CD4-positive, alpha-beta memory T cell (primary cell): Measurements from ENCODE around the gene SEC23A. TPM values are rescaled to one million over a fixed set of nuclear protein-coding genes. Genes with fewer than 3 reads are reported as not detected.
A peak's percentile ranks its signal among the peaks of the same experiment; 100 is the strongest.

Experiments used
- CTCF ChIA-PET: fragments of 350-600 bp; sonication (Branson Sonifier 250); formaldehyde crosslinking; loops from one replicate; lab custom pipeline; 2021; ENCODE audit warnings: inconsistent platforms; ENCODE audit not compliant: partially characterized antibody; lab: Charles Lee
- POLR2A ChIA-PET: fragments of 350-600 bp; sonication (Branson Sonifier 250); formaldehyde crosslinking; loops from one replicate; lab custom pipeline; 2021; ENCODE audit not compliant: partially characterized antibody; lab: Charles Lee
- DNase-seq, 5 donors: peaks; one replicate each; pipeline versions ENCODE4 v3.0.0 to v3.0.0-alpha.2; 2020 to 2022; ENCODE audit warnings: mixed read lengths in 1 of 5
- H3K27ac ChIP-seq: one replicate; pipeline ENCODE4 v1.7.0; 2013; ENCODE audit warnings: low read depth, low read length
- H3K27me3 ChIP-seq: 2 replicates; pipeline ENCODE4 v1.7.0; 2013; ENCODE audit warnings: mild to moderate bottlenecking, low read length, moderate library complexity; ENCODE audit not compliant: insufficient read depth
- H3K36me3 ChIP-seq: 2 replicates; pipeline ENCODE4 v1.7.0; 2013; ENCODE audit warnings: mild to moderate bottlenecking, low read length, moderate library complexity; ENCODE audit not compliant: insufficient read depth
- H3K4me1 ChIP-seq: 2 replicates; pipeline ENCODE4 v1.7.0; 2013; ENCODE audit warnings: mild to moderate bottlenecking, low read length, moderate library complexity; ENCODE audit not compliant: insufficient read depth
- H3K4me3 ChIP-seq, 2 donors: one replicate each; pipeline ENCODE4 v1.7.0; 2013; ENCODE audit warnings: low read length in 2 of 2, mild to moderate bottlenecking in 1 of 2
- H3K9me3 ChIP-seq, 2 donors: one replicate each; pipeline ENCODE4 v1.7.0; 2013; ENCODE audit warnings: low read length in 2 of 2, control low read depth in 1 of 2; ENCODE audit not compliant: control insufficient read depth in 1 of 2
- H3K27ac Mint-ChIP-seq, 7 donors: one replicate each; pipeline ENCODE4 v1.8.0; 2020 to 2021; ENCODE audit warnings: mixed read lengths in 7 of 7, mild to moderate bottlenecking in 6 of 7, inconsistent platforms in 3 of 7, moderate library complexity in 3 of 7
- H3K27me3 Mint-ChIP-seq, 2 donors: one replicate each; pipeline ENCODE4 v1.8.0; 2020 to 2021; ENCODE audit warnings: mixed read lengths in 2 of 2
- H3K36me3 Mint-ChIP-seq, 2 donors: one replicate each; pipeline ENCODE4 v1.8.0; 2020 to 2021; ENCODE audit warnings: mixed read lengths in 2 of 2, inconsistent platforms in 1 of 2, mild to moderate bottlenecking in 1 of 2
- H3K4me1 Mint-ChIP-seq, 4 donors: one replicate each; pipeline ENCODE4 v1.8.0; 2020 to 2021; ENCODE audit warnings: mixed read lengths in 4 of 4, mild to moderate bottlenecking in 1 of 4
- H3K4me3 Mint-ChIP-seq, 8 donors: one replicate each; pipeline ENCODE4 v1.8.0; 2020 to 2021; ENCODE audit warnings: mixed read lengths in 8 of 8, mild to moderate bottlenecking in 7 of 8, moderate library complexity in 6 of 8, inconsistent platforms in 3 of 8
- H3K9me3 Mint-ChIP-seq, 8 donors: one replicate each; pipeline ENCODE4 v1.8.0; 2020 to 2021; ENCODE audit warnings: mixed read lengths in 8 of 8, mild to moderate bottlenecking in 5 of 8, inconsistent platforms in 3 of 8, moderate library complexity in 1 of 8
- intact Hi-C: fragments of 100-400 bp; cut with micrococcal nuclease; formaldehyde crosslinking; loops from one replicate; pipeline ENCODE4 v1.15.1; 2023
- polyA plus RNA-seq, 2 donors: library from polyadenylated mRNA; unstranded; fragments of 300-500 nt; fragmentation: Illumina TruSeq; gene quantifications; one replicate each; pipeline ENCODE4 v1.2.3, GENCODE V29; 2021
- total RNA-seq, 2 experiments: library from RNA; stranded (reverse); gene quantifications; one replicate each; pipeline ENCODE4 v1.2.3, GENCODE V29; 2021

SEC23A gene
- total and polyA plus RNA-seq, 4 experiments from 2014 or later: 42.9 to 70.3 (median 54.3) TPM

DNA sequence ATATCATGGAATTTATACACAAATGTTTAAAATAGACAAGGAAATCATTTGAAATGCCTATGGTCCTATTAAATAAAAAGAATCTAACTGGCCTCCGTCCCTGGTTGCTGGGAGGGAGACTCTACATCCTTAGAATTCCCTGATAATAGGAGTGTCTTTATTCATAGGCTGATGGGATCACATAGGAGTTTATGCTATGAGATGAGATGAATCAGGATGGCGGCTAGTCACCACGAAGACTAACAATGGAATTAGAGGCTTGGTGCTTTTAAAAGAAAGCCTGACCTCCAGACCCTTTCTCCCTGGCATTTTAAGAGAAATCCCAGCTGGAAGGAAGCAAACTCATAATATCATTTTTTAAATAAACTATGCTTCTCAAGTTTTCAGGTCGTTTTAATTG lies 69.7 kb downstream of the SEC23A start:
- CTCF ChIA-PET: no interaction called here
- Histone ChIP-seq H3K27me3 (no peaks in the 10 kb centered on the region), H3K27ac (no peak overlapping the region), H3K4me1 (no peaks in the 10 kb centered on the region), H3K9me3 (no peaks in the 10 kb centered on the region), H3K4me3 (no peak overlapping the region), H3K36me3 (peaks cover 30% of the 10 kb centered on the region)
- peaks cover 0 to 3% (median under 1%) of the 10 kb centered on the region in 4 donors for H3K4me1 Mint-ChIP-seq
- POLR2A ChIA-PET: no interaction called here
- no peak overlapping the region for H3K4me3 Mint-ChIP-seq
- peaks cover 43 to 53% of the 10 kb centered on the region in 2 donors for H3K36me3 Mint-ChIP-seq
- no peak overlapping the region for H3K27ac Mint-ChIP-seq
- no peaks in the 10 kb centered on the region for H3K9me3 Mint-ChIP-seq
- no peaks in the 10 kb centered on the region for H3K27me3 Mint-ChIP-seq
- no peak for DNase-seq
- intact Hi-C loops: no loop called here

DNA sequence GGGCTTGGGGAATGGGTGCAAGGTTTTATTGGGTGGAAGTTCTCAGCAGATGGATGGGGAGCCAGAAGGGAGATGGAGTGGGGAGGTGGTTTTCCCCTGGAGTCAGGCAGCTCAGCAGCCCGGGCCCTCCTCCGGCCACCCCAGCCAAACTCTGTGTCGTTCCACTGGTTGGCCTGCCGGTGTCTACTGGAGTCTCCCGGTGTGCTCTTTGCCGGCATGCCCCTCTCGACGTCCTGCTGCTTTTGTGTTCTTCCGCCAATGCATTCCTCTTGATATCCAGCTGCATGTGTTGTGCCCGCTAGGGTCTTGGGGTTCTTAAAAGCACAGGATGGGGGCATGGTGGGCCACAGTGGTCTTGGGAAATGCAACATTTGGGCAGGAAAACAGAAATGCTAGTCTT lies 72.8 kb downstream of the SEC23A start:
- H3K9me3 ChIP-seq: no peaks in the 10 kb centered on the region
- no peak overlapping the region for H3K4me3 ChIP-seq
- CTCF ChIA-PET: interaction anchor here (0.8 kb wide), 1 partner anchor 15 kb away, joined by 3 read pairs; no protein-coding TSS in a partner anchor
- H3K36me3 ChIP-seq: peaks cover 12% of the 10 kb centered on the region
- no peak for DNase-seq
- intact Hi-C loops: no loop called here
- Mint-ChIP-seq H3K4me3 (no peak overlapping the region), H3K27ac (no peak overlapping the region), H3K27me3 (no peaks in the 10 kb centered on the region), H3K36me3 (peaks cover 38 to 53% of the 10 kb centered on the region in 2 donors), H3K4me1 (peaks cover 0 to 3% (median 2%) of the 10 kb centered on the region in 4 donors), H3K9me3 (no peaks in the 10 kb centered on the region)
- no peaks in the 10 kb centered on the region for H3K27me3 ChIP-seq
- no peaks in the 10 kb centered on the region for H3K4me1 ChIP-seq
- POLR2A ChIA-PET: no interaction called here
- no peak overlapping the region for H3K27ac ChIP-seq

DNA sequence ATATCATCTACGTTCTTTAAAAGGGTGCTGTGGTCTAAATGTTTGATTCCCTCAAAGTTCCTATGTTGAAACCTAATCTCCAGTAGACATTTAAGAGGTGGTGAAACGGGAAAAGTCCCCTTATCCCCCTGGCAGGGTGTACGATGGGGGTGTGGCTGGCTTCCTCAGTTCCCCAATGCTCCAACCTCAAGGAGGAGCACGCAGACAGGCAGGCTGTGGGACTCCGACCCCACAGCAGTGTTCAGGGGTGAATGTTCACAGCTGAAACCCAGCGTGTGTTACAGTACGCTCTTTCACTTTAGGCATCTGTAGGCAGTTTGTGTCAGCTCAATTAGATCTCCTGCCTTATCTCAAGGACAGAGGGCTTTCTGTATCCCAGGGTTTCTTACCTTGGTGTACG lies 73.2 kb downstream of the SEC23A start:
- H3K27ac Mint-ChIP-seq: peak overlapping the region in 1 of 7 donors; percentile 38
- POLR2A ChIA-PET: no interaction called here
- H3K4me3 Mint-ChIP-seq: no peak overlapping the region
- Histone ChIP-seq H3K27me3 (no peaks in the 10 kb centered on the region), H3K36me3 (peaks cover 12% of the 10 kb centered on the region), H3K4me3 (no peak overlapping the region), H3K4me1 (no peaks in the 10 kb centered on the region), H3K9me3 (no peaks in the 10 kb centered on the region), H3K27ac (no peak overlapping the region)
- CTCF ChIA-PET: no interaction called here
- peaks cover 0 to 3% (median 2%) of the 10 kb centered on the region in 4 donors for H3K4me1 Mint-ChIP-seq
- peaks cover 38 to 52% of the 10 kb centered on the region in 2 donors for H3K36me3 Mint-ChIP-seq
- intact Hi-C loops: no loop called here
- H3K27me3 Mint-ChIP-seq: no peaks in the 10 kb centered on the region
- no peak for DNase-seq
- no peaks in the 10 kb centered on the region for H3K9me3 Mint-ChIP-seq

DNA sequence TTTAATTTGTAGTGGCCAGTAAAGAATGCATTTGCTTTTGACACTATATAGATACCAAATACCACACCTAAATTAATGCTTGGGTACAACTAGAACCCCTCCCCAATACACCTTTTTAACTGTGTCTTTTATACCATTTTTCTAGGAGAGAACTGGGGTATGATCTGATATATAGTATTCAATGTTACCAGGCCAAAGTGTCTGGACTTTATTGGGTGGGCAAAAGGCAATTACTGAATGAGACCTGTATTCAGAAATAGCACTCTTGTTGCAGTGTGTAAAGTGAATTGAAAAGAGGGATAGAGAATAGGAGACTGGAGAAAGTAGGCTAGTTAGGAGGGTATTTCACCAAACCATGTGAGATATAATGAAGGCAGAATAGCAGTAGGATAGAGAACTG lies 74.4 kb downstream of the SEC23A start:
- H3K4me1 Mint-ChIP-seq: peaks cover 0 to 3% (median 2%) of the 10 kb centered on the region in 4 donors
- H3K9me3 Mint-ChIP-seq: no peaks in the 10 kb centered on the region
- H3K27ac ChIP-seq: no peak overlapping the region
- CTCF ChIA-PET: no interaction called here
- H3K4me3 ChIP-seq: no peak overlapping the region
- H3K27ac Mint-ChIP-seq: peak overlapping the region in 1 of 7 donors; percentile 1
- peaks cover 12% of the 10 kb centered on the region for H3K36me3 ChIP-seq
- no peak overlapping the region for H3K4me3 Mint-ChIP-seq
- POLR2A ChIA-PET: no interaction called here
- H3K27me3 Mint-ChIP-seq: no peaks in the 10 kb centered on the region
- H3K9me3 ChIP-seq: no peaks in the 10 kb centered on the region
- no peaks in the 10 kb centered on the region for H3K27me3 ChIP-seq
- intact Hi-C loops: no loop called here
- peaks cover 38 to 46% of the 10 kb centered on the region in 2 donors for H3K36me3 Mint-ChIP-seq
- DNase-seq: no peak
- no peaks in the 10 kb centered on the region for H3K4me1 ChIP-seq

GRCh38 chr14:39025810-39026627 lies 77.0 kb downstream of the SEC23A start:
- Histone ChIP-seq H3K36me3 (no peaks in the 10 kb centered on the region), H3K4me3 (no peak overlapping the region), H3K27me3 (no peaks in the 10 kb centered on the region), H3K9me3 (no peaks in the 10 kb centered on the region), H3K4me1 (no peaks in the 10 kb centered on the region), H3K27ac (no peak overlapping the region)
- CTCF ChIA-PET: no interaction called here
- Mint-ChIP-seq H3K4me1 (peaks cover 0 to 3% (median 2%) of the 10 kb centered on the region in 4 donors), H3K27me3 (no peaks in the 10 kb centered on the region), H3K36me3 (peaks cover 23 to 30% of the 10 kb centered on the region in 2 donors), H3K4me3 (no peak overlapping the region), H3K9me3 (peaks cover 0 to 2% (median 0%) of the 10 kb centered on the region in 8 donors), H3K27ac (peak overlapping the region in 3 of 7 donors; percentile 14 to 53 (median 17))
- intact Hi-C loops: no loop called here
- DNase-seq: no peak
- POLR2A ChIA-PET: no interaction called here

DNA sequence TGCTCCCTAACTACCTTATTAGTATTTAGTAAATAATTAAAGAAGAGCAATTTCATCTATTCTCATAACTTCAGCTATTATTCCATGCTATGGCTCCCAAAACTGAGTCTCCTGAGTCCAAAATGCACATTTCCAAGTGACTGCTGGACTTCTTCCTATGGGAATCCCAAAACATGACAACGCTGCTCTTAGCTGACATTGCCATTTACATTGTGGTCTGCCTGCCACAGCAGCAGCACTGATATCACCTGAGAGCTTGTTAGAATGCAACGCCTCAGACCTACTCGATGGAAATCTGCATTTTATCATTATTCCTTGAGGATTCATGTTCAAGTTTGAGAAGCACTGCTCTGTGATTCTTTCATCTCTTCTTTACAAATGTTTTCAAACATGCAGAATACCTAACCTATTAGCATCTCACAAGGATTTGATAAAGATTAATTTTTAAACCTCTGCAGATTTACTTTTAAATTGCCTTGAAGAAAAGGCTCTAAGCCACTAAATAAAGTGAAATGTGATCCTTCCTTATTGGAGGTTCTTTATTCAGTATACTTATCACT lies 77.7 kb downstream of the SEC23A start:
- intact Hi-C loops: no loop called here
- H3K36me3 ChIP-seq: no peaks in the 10 kb centered on the region
- peaks cover 0 to 3% (median 2%) of the 10 kb centered on the region in 4 donors for H3K4me1 Mint-ChIP-seq
- no peaks in the 10 kb centered on the region for H3K27me3 Mint-ChIP-seq
- DNase-seq: no peak
- H3K36me3 Mint-ChIP-seq: peaks cover 17 to 23% of the 10 kb centered on the region in 2 donors
- H3K4me3 ChIP-seq: no peak overlapping the region
- H3K27ac ChIP-seq: no peak overlapping the region
- no peaks in the 10 kb centered on the region for H3K4me1 ChIP-seq
- no peak overlapping the region for H3K4me3 Mint-ChIP-seq
- POLR2A ChIA-PET: no interaction called here
- CTCF ChIA-PET: no interaction called here
- H3K27me3 ChIP-seq: no peaks in the 10 kb centered on the region
- H3K9me3 ChIP-seq: no peaks in the 10 kb centered on the region
- peaks cover 0 to 2% (median 0%) of the 10 kb centered on the region in 8 donors for H3K9me3 Mint-ChIP-seq
- H3K27ac Mint-ChIP-seq: peak overlapping the region in 1 of 7 donors; percentile 17
